ENCODE data around the gene HOXB13. TPM values are rescaled to one million over a fixed set of nuclear protein-coding genes. Genes with fewer than 3 reads are reported as not detected.

Gene HOXB13
- total RNA-seq, 1 experiment from 2014 or later, result not detected

DNA sequence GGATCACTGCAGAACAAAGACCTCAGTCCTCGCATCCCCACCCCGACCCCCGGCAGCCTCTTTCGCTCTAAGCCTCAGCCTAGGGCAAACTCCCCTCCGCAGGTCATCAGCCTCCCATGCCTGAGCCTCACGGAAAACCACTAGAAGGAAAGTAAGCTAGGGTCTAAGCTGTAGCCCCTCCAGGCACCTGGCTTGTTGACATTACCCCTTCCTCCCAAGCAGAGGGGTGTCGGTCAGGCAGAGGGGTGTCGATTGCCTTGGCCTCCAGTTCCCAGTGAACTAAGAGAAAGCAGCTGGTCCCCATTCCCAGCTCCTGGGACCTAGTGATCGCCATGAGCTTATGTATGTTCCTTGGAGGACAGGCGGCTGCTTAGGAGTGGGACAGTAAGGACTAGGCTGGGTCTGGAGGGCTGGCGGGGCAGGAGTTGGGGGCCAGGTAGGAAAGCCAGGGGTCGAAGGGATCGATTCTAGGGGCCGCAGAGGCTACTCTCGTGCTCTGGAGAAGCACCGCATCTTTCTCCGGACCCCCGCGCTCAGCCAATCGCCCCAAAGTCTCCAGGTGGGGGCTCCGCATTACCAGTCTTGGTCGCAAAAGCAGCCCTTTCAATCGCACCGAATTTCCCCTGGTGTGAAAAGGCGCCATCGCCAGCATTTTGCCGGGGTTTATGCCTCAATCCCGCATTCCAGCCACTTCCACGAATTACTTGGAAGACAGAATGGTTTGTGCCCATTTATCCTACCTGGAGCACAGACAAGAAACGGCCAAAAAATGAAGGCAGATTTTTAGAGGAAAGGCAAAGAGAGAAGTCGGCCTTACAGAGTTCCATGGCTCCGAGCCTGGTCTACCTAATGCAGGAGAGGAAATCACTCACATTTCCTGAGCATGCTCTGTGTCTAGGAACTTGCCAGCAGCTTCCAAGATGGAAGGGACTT lies 21.3 kb upstream of the HOXB13 start:
- Histone ChIP-seq H2AK5ac (ENCODE audit: insufficient read length, low read length) (no peak overlapping the region), H3K79me1 (ENCODE audit: insufficient read depth, low read depth, low read length, poor library complexity, severe bottlenecking) (no peaks in the 10 kb centered on the region), H2BK120ac (ENCODE audit: low read depth, low read length, poor library complexity, severe bottlenecking) (no peak overlapping the region), H3K14ac (ENCODE audit: insufficient read depth, low read length) (no peak overlapping the region; the same call in 1 of the 2 replicates), H3K27me3 (ENCODE audit: insufficient read depth, low read length) (peaks cover 98% of the 10 kb centered on the region), H3K79me2 (ENCODE audit: insufficient read depth, low read length) (no peaks in the 10 kb centered on the region), H3K23ac (ENCODE audit: insufficient read length, low read depth, low read length) (no peak overlapping the region), H2BK5ac (ENCODE audit: insufficient read length, low read length) (no peak overlapping the region), H3K9ac (ENCODE audit: extremely low read depth, insufficient read length, low read length) (no peak overlapping the region), H4K20me1 (ENCODE audit: control insufficient read depth, insufficient read depth, insufficient read length) (no peaks in the 10 kb centered on the region), H3K4ac (ENCODE audit: low read depth, low read length) (no peak overlapping the region), H3K4me1 (ENCODE audit: insufficient read depth, low read length) (no peaks in the 10 kb centered on the region), H2BK15ac (ENCODE audit: low read depth, low read length) (no peak overlapping the region), H2AFZ (ENCODE audit: low read length) (no peak overlapping the region), H3K9me3 (ENCODE audit: control insufficient read depth, low read depth, low read length) (no peaks in the 10 kb centered on the region), H2BK12ac (ENCODE audit: insufficient read length, low read depth, low read length) (no peak overlapping the region), H3K4me2 (ENCODE audit: insufficient read depth, insufficient read length, low read length) (no peak overlapping the region), H4K8ac (replicated peaks; ENCODE audit: insufficient read length, low read depth, low read length) (no peak overlapping the region), H2BK20ac (ENCODE audit: low read depth, low read length, poor library complexity, severe bottlenecking) (no peak overlapping the region), H3K18ac (ENCODE audit: insufficient read length, low read depth, low read length) (no peak overlapping the region), H3T11ph (ENCODE audit: low read length) (no peak overlapping the region), H4K5ac (ENCODE audit: insufficient read length, low read depth, low read length) (no peak overlapping the region), H3K27ac (ENCODE audit: insufficient read length, low read depth, low read length) (no peak overlapping the region), H4K91ac (ENCODE audit: insufficient read length, low read depth, low read length) (no peak overlapping the region), H3K23me2 (ENCODE audit: insufficient read length, low read depth, low read length, poor library complexity, severe bottlenecking) (no peaks in the 10 kb centered on the region), H3K56ac (ENCODE audit: insufficient read length, low read depth, low read length) (no peak overlapping the region)
- no CpG with 5 or more reads among the region's 32 CpGs for WGBS (ENCODE audit: extremely low coverage, insufficient read length, low lambda C conversion rate)
- Mint-ChIP-seq H3K4me1 (peaks cover 8 to 18% of the 10 kb centered on the region in 2 experiments; a peak in 3 of 4 replicates), H3K27ac (no peak overlapping the region), H3K27me3 (ENCODE audit: low read depth) (peaks cover 100% of the 10 kb centered on the region), H3K4me3 (peak overlapping the region in 1 of 2 experiments; percentile 17; a peak in 1 of 5 replicates), H3K9me3 (peaks cover 0 to 5% of the 10 kb centered on the region in 2 experiments; a peak in 2 of 5 replicates), H3K36me3 (ENCODE audit: insufficient read depth in 1 of 3, low read depth in 3 of 3) (no peaks in the 10 kb centered on the region; a peak in 1 of 7 replicates)
- peak; percentile 64 for DNase-seq
- TF ChIP-seq, protein P1, sequence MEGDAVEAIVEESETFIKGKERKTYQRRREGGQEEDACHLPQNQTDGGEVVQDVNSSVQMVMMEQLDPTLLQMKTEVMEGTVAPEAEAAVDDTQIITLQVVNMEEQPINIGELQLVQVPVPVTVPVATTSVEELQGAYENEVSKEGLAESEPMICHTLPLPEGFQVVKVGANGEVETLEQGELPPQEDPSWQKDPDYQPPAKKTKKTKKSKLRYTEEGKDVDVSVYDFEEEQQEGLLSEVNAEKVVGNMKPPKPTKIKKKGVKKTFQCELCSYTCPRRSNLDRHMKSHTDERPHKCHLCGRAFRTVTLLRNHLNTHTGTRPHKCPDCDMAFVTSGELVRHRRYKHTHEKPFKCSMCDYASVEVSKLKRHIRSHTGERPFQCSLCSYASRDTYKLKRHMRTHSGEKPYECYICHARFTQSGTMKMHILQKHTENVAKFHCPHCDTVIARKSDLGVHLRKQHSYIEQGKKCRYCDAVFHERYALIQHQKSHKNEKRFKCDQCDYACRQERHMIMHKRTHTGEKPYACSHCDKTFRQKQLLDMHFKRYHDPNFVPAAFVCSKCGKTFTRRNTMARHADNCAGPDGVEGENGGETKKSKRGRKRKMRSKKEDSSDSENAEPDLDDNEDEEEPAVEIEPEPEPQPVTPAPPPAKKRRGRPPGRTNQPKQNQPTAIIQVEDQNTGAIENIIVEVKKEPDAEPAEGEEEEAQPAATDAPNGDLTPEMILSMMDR (conservative IDR thresholded peaks at IDR 0.05), result no peak
